HuH-7.5 (cell line): ENCODE data around the gene MEF2C.
"Not testable (repeated sequence)": the region's sequence is repeated elsewhere in the genome, so short reads cannot be mapped to it uniquely, and the experiment has no call there.

Source experiments
- DNase-seq: peaks from one replicate; pipeline ENCODE4 v3.0.0; 2011; ENCODE audit warnings: low spot score

The MEF2C gene

DNA sequence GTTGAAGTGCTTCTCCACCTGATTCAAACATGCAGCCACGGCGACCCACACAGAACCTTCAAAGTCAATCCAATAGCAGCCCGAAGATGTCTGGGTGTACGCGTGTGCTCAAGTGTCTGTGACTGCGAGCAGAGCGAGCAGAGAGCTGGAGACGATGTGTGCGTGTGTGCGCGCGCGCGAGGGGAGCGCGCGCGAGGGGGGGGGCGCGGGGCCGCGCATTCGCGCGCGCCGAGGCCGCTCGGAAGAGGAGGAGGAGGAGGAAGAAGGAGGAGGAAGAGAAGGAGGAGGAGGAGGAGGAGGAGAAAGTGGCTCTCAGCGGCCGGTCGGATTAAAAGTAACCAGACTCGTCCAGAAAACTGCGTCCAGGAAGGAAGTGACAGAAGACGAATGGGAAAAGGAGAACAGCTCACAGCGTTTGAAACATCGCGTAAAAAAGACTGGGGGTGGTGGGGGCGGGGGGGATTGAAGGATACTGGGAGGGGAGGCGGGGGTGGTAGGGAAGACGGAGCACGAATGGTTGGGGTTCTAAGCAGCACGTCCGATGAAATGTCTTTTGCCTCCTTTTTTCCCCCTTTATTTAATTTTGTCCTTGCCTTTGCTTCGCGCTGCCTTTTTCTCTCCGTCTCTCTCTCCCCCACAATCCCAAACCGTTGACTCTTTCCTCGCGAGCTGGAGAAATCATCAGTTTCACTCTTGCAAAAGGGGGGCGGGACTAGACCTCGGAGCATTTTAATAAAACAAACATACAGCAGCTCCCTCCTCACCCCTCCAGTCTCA lies at the start of gene MEF2C:
Gene MEF2C (minus strand): TSS at position 126 of the 777 bp plus-strand sequence. CDS start 59,396 bp downstream, outside the sequence.
- DNase-seq: peak; percentile 32

DNA sequence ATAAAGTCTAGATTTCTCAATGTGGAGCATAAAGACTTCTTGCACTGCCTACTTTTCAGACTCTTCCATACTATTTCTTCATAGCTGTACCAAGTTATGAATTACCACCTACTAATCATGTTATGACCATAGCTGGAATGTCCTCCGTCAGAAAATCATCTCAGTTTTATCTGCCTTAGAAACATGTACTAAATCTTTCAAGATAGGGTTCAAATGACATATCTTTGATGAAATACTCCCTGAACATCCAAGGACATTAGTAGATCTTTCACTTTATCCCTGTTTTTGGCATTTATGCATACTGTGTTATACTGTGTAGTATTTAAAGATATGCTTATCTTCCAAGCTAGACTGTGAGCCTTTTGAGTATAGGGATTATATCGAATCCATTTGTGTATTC lies 49.6 kb upstream of the MEF2C start:
- no peak for DNase-seq

DNA sequence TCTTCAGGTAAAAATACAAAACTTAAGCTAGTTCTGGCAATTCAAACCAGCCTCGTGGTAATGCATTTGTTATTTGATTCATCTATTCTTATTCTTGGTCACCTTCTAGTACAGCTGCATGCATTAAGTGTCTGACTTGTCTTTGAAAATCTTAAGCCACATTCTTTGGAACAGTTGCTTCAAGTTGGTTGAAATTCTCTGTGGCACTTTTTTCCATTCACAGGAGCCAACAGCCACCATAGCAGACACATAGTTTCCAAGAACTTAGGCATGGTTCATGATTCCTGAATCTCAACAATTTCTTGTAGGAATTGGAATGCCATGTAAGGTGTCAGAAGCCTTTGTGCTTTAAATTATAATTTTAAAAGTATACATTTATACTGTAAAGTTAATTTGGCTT lies 47.4 kb upstream of the MEF2C start:
- DNase-seq: no peak

DNA sequence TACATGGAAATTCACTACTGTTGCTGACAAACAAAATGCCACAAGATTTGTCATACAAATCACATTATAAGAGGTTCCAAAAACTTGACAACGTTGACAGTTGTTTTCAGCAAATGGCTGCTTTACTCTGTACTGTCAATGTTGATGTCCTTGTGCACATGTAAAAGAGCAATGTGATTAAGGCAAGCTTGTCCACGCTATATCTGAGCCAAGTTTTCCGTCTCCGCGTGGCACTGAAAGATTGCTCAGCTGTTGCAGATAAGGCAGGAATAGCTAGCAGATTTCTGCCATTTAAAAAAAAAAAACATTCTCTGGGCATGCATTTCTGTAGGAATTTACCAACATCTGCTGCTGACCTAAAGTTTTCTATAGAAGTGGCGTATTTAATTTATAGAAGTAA lies 46.4 kb upstream of the MEF2C start:
- DNase-seq: no peak

DNA sequence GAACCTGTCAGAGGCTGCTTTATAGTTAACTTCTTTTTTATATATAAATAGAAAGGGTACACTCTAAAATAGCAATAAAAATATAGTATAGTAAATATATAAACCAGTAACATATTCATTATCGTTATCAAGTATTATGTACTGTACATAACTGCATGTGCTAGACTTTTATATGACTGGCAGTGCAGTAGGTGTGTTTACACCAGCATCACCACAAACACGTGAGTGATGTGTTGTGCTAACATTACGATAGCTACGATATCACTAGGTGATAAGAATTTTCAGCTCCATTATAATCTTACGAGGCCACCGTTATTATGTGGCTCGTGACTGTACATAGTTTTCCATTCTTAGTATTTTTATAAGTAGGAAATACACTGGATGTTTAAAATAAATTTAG lies 43.8 kb upstream of the MEF2C start:
- no peak for DNase-seq

DNA sequence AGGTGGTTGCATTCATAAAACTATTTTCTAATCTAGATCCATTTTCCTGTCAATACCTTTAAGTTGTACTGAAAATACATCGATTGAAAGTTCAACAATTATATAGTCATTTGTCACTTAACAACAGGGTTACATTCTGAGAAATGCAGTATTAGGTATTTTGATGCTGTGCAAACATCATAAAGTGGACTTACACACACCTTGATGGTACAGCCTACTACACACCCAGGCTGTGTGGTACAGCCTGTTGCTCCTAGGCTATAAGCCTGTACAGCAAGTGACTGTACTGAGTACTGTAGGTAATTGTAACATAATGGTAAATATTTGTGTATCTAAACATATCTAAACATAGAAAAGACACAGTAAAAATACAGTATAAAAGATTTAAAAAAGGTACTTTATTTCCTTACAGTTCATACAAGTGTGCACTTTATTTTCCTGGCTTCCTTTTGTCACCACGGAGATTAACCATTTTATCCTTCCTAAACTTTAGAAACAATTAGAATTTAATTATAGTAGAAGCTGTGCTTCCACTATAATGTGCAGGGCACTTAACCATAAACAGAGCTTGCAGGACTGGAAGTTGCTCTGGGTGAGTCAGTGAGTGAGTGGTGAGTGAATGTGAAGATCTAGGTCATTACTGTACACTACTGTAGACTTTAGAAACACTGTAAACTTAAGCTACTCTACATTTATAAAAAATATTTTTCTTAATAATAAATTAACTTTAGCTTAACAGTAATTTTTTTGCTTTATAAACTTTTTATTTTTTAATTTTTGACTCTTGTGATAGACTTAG lies 42.9 kb upstream of the MEF2C start:
- DNase-seq: no peak

DNA sequence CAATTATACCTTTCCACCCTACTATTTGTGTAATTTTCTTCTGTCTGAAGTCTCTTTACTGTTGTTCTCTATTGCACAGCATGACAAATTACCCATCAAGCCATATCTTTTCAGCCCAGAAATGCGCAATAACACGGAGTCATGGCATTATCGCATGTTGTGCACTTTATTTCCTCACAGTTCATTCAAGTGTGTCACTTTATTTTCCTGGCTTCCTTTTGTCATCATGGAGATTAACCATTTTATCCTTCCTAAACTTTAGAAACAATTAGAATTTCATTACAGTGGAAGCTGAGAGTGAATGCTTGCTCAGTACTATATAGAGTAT lies 41.3 kb upstream of the MEF2C start:
- no peak for DNase-seq

DNA sequence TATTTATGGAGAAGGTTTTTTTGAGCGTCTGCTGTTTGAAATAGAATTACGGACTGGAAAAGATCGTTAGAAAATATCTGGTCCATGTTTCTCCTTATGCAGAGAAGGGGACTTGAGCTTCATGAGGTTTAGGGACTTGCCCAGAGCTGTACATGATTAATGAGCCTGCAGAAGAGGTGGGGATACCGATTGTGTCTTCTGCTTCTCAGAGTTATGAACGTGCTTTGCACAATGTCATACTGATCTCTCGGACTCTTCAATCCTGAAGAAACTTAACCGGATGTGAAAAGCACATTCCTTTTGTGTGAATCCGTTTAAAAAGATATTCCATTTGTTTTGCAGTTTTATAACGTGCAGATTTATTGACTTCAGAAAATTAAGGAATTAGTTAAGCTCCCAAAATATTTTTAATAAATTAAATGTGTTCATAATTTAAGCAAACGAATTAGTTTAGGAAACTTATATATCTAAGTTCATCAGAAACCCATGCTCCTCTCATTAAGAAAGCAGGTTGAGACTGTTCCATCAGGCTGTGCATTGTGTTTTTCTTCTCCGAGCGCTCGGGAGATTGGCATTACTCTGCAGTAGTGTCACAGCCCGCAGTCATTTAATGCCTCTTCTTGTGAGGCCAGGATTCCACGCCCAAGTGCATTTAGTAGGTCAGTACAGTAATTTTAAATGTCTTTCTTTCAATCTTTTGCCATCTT lies 40.8 kb upstream of the MEF2C start:
- DNase-seq: no peak

DNA sequence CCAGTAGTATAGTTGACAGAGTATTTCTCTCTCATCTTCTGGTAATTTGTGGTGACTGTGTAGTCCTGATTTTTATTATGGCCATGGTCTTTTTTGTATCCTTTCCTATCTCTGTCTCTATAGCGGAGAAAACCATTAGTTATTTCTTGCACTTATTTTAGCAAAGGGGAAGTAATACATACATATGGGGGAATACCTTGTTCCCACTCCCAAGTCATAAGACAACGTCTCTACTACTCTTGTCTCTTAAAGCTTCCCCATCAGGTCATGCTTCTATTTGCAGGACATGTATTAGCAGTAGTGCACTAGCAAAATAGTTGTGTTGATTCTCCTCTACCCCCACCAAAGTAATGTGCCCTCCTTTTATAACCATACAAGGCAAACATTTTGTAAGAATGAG lies 29.8 kb upstream of the MEF2C start:
- not testable (repeated sequence) for DNase-seq

DNA sequence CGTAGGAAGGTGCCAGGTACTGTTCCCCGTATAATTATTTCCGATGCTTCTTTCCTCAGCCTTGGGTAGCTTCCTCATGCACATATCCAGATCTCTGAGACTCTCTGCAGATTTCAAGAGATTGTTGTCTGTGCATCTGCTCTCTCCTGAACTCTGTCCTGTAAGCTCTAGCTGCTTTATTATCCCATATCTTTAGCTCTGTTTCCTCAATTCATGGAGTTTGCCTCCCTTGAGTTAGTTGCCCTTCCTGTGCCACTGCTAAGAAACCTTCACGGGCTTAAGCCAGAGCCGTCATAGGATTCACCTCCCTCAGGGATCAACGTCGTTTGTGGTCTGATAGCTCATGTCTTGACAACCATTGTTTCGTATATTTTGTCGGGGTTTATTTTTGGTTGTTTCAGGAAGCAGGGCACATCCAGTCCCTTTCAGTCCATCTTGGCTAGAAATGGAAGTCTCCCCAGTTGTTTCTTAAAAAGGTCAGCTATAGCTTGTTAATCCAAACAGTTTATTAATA lies 28.1 kb upstream of the MEF2C start:
- not testable (repeated sequence) for DNase-seq

DNA sequence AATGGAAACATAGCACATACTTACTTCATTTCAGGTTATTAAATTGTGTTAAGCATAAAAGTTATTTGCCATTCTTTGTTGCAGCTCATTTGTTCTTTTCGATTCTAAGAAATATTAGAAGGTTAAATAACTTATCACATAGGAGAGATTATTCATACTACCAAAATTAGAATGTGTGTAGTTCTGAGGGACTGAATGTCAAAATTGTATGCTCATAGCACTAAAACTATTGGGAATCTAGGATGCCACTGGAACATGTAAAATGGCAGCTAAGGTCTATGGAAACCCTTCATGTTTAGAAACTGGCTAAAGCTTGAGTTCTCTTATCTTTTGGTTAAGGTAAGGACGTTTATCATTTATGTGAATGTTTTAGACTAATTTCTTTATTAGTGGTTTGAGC lies 21.5 kb upstream of the MEF2C start:
- DNase-seq: not testable (repeated sequence)

DNA sequence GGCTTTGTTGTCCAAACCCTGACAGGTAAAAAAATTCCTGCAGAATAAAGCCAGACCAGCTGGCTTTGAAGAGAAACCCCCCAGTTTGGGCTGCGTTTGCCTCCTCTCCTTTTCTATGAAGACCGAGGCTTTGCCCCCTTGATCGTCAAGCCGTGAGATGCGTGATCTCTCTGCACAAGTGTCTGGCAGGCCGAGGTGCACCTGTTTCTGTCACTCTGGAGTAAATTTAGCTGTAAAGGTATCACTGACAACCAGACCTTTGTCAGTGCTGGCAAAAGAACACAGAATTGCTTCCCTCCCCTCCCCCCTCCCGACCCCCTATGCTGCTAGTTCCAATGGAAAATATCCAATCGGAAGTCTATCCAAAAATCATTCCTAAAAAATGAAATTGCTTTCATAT lies 21.0 kb upstream of the MEF2C start:
- DNase-seq: not testable (repeated sequence)

DNA sequence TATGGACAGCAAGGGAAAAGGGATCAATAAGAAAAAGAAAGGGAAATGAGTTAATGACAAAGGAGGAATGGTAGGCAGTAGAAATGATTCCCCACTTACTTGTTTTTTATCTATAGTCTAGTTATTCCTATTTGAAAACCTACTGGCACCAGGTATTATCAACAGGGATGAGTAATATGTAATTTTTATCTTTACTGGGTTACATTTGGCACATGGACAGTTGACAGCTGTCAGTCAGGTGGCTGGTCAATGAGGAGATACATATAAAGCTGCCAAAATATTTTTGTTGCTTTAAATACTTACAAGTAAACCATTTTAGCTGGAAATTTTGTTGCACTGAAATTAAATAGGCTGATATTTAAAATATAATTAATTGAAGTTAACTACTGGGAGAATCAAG lies 18.1 kb upstream of the MEF2C start:
- DNase-seq: not testable (repeated sequence)

DNA sequence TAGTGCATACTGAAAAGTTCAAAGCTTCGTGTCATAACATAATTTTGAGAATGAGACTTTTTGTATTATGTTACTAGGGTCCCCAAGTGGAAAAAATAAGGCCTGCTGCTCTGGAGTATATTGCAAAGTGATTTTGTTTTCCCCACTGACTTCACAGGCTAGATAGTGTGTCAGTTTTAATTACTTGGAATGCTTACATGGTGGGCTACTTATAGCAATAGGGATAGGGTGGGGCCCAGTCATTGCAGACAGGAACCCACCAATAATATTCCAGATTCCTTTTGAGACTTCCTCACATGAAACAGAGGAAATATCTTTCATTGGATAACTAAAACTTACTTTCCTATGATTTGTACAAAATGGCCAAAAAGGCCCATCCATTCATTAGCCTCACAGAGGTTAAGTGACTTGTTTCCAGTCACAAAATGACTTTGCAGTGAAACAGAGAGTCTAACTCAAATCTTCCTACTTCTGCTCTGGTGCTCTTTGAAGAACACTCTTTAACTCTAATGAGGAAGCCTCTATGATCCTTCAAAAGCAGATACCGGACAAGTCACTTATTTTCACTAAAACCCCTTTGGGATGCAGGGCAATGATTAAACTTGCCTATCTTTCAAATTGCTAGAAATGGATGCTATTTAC lies 16.2 kb upstream of the MEF2C start:
- DNase-seq: no peak

DNA sequence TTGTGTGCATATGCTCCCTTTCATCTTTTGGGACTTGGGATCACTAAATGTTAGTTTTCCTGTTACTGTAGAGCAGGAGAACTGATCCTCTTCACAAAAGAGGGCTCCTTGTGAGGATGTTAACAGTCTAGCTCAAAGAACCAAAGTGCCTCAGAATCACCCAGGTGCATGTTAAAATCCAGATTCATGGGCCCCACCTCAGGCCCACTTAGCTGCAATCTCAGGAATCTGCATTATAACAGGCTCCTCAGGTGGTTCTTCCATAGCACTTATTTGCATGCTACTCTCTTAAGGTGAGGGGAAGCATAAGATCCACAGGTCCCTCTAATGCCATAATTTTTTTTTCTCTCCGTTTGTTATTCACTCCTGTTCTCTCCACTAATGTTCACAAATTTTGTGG lies 14.8 kb upstream of the MEF2C start:
- DNase-seq: no peak

DNA sequence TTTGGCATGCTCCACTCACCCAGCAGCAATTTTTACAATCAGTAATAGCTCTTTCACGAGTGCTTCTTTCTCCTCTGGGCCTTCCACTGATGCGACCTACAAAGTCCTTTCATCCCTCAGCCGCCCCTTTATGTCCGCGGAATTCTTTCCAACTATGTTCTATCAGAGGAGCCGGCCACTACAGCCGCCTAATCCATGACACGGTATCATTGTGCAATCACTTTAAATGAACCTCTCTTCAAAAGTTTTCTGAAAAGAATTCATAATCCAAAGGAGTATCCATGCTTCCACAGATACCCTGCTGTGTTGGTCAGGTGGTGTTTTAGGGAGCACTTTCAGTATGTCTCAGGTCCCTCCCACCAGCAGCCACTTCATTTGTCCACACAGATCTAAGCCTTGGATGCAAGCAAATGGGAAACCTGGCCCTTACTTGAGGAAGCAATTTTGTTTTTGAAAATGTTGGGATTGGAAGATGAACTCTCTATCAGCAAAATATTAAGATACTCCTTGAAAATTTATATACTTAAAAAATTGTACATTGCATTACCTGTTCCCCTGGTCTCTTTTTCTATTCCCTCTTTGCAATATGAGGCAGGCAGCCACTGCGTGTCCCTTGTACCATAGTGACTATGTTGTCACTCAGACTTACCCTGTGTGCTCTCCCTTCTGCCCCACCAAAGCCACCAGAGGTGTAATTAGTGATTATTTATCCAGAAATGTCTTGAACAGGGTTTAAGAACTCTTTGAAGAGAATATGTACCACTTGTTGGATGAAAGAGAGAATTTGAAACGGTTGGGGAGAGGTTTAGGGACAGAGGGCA lies 12.9 kb upstream of the MEF2C start:
- DNase-seq: no peak

DNA sequence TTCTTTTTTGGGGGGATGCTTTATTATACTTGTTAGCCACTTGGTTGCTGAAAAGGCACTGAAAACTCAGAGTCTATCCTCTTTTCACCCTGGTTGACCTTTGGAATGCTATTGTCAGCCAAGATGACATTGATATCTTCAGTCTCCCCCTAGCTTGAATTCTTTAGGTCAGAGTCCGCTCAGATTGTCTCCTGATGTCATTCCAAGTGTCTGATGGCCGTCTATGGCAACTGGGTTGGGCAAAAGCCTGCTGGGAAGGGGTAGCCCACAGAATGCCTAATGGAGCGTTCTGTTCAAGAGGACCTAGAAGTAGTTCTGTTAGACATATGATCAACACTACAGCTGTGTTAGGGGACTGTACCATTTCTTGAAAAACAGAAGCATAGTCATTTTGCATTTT lies 9.7 kb upstream of the MEF2C start:
- DNase-seq: no peak

DNA sequence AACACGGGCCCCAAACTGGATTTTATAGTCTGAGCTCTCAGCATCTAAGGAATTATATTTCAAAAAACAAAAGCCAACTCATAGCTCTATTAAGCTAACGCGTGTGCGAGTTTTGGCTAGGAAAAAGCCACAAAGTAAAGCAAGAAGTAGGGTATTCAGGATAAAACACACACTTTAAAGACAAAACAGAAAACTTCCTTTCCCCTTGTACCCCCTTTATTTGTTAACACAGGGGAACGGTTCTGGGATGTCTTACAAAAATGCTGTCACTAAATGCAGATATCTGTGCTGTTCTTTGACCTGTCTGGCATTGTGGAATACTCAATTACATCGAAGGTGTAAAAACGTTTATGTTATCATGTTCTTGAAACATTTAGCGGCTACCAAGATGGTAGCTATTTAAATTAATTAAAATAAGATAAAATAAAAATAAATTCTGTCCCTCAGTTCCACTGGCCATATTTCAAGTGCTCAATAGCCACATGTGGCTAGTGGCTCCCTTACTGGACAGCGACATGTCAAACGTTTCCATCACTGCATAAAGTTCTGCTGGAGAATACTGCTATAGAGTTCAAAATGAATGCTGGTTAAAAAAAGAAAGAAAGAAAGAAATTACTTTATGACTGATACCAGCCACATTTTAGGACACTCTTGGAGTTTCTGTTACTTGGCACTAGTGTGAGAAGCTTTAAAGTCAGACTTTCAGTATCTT lies 7.2 kb upstream of the MEF2C start:
- no peak for DNase-seq

DNA sequence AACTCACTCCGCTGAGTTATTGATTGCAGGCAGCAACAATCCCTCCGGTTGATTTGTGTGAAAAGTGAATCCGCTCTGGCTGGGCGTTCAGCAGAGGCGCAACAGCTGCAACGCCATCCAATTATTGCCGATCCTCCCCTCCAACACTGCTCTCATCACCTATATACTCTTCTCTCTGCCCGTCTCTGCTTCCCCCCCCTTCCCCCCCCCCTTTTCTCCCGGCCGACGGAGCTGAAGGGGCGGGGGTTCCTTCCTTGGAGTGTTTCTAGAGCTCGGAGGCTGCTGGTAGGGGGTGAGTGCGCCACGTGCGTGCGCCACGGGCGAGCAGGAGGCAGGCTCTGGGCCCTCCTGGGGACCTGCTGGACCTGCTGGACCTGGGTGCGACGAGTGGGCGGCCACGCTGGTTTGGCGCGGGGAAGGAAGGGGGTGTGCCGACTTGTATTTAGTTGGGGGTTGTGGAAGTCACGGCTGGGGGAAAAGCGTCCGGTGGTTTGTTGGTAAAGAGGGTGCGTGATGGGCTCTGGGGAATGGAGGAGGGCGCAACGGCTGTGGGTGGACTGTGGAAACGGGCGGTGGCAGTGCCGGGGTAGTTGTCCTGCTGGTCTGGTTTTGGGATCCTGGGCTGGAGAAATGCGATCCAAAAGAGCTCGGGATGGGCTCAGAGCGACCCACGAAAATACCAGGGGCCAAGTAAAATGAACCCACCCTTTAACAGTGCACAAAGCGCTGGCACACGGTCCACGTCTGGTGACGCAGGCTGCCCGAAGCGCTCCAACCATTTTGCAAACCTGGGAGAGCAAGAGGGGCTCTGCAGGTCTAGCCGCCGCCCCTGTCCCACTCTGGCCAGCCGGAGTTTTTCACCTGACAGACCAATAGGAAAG lies 6.4 kb upstream of the MEF2C start:
- DNase-seq: no peak

DNA sequence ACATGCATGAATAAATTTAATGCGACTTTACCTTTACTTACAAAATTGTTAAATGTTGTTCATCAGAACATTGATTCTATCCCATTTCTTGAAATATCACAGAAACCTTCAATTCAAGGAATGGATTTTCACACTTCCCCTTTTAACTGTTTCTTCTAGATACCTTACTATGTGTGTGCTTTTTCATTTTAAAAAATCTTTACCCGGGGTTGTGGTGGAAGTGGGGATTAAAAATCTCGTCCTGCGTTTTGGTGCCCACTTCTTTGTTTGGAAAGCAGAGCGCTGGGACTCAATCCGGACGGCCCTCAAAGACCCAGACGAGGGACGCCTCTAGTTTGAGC lies 5.8 kb upstream of the MEF2C start:
- DNase-seq: no peak
